ENCODE data around the gene TRNP1.

DNA sequence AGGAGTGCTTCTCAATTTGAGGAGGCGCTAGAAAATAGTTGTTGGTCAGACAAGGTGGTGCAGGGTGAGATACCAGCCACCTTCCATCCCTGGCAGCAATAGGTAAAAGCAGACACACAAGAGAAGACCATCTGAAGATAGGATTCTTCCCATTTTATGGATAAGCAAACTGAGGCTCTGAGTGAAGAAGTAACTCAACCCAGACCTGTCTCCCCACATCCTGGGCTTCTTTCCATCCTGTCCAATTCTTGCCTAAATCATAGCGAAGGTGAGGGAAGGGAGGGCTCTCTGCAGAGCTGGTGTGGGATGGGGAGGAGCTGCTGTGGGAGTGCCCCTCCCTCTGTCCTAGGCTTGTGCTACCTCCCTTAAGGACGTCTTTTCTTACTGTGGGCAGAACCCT lies 21.9 kb upstream of the TRNP1 start:
- TF ChIP-seq, protein P1, sequence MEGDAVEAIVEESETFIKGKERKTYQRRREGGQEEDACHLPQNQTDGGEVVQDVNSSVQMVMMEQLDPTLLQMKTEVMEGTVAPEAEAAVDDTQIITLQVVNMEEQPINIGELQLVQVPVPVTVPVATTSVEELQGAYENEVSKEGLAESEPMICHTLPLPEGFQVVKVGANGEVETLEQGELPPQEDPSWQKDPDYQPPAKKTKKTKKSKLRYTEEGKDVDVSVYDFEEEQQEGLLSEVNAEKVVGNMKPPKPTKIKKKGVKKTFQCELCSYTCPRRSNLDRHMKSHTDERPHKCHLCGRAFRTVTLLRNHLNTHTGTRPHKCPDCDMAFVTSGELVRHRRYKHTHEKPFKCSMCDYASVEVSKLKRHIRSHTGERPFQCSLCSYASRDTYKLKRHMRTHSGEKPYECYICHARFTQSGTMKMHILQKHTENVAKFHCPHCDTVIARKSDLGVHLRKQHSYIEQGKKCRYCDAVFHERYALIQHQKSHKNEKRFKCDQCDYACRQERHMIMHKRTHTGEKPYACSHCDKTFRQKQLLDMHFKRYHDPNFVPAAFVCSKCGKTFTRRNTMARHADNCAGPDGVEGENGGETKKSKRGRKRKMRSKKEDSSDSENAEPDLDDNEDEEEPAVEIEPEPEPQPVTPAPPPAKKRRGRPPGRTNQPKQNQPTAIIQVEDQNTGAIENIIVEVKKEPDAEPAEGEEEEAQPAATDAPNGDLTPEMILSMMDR (IDR thresholded peaks at IDR 0.05): no peak
- no peak for TF ChIP-seq POLR2A (IDR thresholded peaks at IDR 0.05)

Measured in Peyer's patch (tissue), 4 donors.